ENCODE measurements around the gene RGS6.
A peak's percentile ranks its signal among the peaks of the same experiment; 100 is the strongest.

The RGS6 gene

GRCh38 chr14:72525087-72525915 is 593.1 kb downstream of the RGS6 start:
- no peak for DNase-seq (ENCODE audit: low spot score)

GRCh38 chr14:72527591-72527990 is 595.4 kb downstream of the RGS6 start:
- no peak for DNase-seq (ENCODE audit: low spot score)

DNA sequence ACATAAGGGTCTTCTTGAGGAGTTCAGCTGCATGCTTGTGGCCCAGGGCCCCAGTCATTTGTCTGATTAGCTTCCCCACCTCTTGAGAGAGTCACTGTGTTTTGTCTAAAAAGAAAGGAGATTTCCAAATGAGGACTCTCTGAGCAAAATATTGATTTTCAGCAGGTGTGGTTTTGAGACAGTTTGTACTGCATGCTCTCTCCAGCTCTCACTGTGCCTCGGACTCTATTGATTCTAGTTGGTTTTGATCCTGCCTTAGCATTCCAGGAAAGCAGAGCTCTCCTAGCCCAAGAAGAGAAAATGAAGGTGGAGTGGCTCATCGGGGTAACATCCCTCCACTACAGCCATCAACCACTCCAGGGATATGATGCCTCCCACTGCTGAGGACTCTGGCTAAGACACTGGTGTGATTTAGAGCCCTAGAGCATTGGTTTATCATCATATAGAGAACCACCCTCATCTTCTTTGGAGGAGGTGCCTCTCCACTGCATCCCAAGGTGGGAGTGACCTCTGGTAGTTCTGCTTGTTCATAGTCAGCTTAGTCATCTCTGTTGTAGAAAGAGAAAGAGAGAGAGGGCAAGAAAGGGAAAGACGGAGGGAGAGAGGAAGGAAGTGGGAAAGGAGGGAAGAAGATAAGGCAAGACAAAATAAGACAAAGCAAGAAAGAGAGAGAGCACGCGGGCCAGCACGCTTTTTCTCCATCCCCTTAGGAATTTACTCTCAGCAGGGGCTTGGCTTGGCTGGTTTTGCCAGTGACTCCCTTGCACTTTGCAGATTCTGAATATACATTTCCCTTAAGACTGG is 596.0 kb downstream of the RGS6 start:
- DNase-seq (ENCODE audit: low spot score) = no peak

GRCh38 chr14:72528863-72529175 is 596.6 kb downstream of the RGS6 start:
- DNase-seq (ENCODE audit: low spot score) = no peak

DNA sequence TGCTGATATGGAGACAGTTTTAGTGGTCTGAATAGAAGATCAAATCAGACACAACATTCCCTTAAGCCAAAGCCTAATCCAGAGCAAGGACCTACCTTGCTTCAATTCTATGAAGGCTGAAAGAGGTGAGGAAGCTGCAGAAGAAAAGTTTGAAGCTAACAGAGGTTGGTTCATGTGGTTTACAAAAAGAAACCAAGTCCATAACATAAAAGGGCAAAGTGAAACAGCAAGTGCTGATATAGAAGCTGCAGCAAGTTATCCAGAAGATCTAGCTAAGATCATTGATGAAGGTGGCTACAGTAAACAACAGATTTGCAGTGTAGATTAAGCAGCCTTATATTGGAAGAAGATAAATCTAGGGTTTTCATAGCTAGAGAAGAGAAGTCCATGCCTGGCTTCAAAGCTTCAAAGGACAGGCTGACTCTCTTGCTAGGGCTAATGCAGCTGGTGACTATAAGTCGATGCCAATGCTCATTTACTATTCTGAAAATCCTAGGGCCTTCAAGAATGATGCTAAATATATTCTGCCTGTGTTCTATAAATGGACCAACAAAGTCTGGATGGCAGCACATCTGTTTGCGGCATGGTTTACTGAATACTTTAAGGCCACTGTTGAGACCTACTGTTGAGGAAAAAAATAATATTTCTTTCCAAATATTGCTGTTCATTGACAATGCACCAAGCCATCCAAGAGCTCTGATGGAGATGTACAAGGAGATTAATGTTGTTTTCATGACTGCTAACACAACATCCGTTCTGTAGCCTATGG is 600.6 kb downstream of the RGS6 start:
- no peak for DNase-seq (ENCODE audit: low spot score)

DNA sequence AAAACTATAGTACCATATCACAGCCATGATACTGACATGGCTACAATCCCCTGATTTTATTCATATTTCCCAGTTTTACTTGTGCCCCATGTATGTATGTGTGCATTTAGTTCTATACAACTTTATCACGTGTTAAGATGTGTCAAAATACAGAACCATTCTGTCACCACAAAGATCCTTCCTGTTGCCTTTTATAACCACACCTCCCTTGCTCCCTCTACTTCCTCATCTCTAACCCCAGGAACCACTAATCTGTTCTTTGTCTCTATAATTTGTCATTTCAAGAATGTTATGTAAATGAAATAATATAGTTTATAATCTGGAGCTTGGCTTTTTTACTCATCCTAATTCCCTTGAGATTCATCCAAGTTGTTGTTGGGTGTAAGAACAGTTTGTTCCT is 603.3 kb downstream of the RGS6 start:
- DNase-seq (ENCODE audit: low spot score) = no peak

DNA sequence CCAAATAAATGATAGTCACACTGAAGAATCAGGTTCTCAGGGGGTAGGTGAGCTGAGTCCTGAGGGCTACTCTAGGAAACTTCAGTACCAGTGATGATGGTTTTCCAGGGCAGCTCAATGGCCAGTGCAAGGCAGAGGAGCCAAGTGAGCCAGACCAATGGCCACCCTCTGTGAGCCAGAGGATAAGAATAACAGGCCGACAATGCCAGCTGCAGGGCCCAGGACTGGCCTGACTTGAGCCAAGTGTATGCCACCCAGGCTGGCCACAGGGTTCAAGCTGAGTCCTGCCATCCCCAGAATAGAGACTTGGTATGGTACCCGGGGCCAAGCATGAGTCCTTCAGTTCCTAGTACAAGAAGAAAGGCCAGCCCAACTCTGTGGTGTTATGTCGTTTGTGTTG is 606.2 kb downstream of the RGS6 start:
- DNase-seq (ENCODE audit: low spot score) = no peak

DNA sequence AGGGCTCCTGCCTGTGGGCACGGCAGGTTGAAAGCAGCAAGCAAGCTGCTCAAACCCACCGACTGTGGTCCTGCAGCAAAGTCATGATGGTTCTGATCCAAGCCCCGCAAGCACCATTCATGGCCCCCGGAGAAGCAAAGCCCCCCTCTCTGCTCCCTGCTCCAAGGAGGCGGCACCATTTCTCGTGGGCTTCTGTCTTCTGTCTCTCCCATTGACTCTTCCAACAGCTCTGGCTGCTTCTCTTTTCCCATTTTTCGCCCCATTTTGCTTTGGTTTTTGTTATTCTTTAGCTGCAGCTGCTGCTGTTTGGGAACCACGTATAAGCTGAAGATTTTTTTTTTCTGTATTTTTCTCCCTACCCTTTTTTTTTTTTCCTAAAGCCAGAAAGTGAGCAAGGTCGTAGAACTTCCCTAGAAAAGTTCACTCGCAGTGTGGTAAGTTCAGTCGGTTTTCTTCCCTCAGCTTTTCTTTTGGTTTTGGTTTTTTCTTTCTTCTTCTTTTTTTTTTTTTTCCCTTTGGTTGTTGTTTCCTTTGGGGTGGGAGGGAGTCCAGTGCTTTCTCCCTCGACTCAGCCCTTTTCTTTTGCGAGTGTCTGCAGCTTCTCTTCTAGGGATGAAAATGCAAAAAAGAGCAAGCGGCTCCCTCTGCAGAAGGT is 607.6 kb downstream of the RGS6 start:
- no peak for DNase-seq (ENCODE audit: low spot score)

DNA sequence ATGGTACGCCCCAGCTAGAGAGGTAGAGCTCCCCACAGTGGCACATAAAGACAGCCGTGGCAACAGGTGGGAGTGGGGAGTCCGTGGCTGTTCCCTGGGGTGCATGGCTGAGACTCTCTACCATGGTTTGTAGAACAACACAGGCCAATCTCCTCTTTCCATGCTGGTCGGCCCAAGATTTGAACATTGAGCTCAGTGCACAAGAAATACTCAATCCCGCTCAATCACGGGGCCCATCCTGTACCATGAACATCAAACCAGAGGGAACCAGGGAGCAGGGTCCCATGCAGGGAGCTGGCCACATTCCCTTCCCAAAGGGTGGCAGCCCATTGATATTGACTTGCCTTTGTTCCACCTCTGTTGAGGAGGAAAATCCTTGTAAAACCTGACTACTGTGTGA is 608.6 kb downstream of the RGS6 start:
- no peak for DNase-seq (ENCODE audit: low spot score)

- DNase-seq (ENCODE audit: low spot score) = no peak
Measured at GRCh38 chr14:72541546-72541945, 609.3 kb downstream of the RGS6 start.

- DNase-seq (ENCODE audit: low spot score) = no peak
Measured at GRCh38 chr14:72543341-72543740, 611.1 kb downstream of the RGS6 start.

- DNase-seq (ENCODE audit: low spot score) = peak; percentile 30
Measured at GRCh38 chr14:72544615-72545387, 612.6 kb downstream of the RGS6 start.

DNA sequence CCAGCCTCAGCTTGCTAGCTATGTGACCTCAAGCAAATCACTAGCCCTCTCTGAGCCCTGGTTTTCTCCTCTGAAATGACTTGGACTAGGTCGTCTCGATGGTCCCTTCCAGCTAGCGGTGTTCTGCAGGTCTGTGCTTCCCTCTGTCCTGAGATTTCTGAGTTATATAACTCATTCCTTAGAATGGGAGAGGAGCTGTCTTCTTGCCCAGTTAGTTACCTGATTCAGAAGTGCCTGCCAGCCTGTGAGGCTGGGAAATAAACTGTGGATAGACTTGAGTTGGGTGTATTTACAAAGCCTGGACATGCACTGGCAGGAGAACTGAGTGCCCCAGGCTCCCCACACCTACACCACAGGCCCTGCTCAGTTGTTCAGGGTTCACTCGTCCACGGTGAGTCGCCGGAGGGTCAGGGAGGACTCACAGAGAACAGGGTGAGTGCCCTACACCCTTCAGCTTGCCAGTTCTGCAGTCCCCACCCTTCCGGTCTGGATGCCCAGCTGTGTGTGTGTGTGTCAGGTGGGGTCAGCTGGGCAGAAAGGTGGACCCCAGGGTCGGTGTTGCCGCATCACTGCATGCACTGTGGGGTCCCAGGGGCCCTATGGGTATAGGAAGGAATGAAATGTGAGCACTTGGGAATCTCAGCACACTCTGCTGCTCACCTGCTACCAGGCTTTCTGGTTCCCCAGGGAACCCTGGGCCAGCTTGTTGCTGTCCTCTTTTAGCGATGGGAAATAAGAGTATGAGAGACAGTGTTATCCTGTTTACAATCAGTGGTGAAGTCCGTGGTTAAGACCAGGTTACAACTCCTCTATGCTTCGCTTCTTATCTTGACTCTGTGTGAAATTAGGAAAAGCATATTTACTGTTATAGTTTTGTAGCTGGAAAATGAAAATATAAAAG is 613.4 kb downstream of the RGS6 start:
- DNase-seq (ENCODE audit: low spot score) = peak; percentile 35

DNA sequence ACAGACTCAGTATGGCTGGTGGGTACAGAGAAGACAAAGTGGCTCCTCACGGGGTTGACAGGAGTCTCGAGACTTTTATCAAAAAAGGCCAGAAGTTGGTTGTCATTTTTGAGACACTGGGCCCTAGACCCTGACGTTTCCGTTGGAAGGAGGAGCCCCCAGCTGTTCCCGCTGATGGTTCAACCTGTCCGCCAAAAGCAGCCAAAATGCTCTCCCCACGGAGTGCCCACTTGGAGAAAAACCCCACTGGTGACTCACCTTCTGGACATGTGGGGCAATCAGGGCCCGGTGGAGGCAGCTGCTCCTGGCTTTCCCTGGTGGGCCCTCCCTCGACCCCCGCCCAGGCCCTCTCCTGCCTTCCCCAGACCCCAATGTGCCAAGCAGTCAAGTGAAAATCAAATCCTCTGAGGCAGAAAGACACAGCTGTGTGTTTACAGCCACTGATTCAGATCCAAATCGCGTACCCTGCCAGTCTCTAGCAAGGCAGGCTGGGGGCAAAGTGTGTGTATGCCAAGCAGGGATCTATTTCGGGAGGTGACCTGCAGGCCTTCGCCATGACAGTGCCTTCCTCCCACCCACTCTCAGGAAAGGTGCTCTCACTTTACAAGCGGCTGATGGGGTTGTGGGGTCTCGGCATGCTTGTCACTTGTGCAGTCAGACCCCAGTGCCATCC is 614.3 kb downstream of the RGS6 start:
- DNase-seq (ENCODE audit: low spot score) = no peak

- DNase-seq (ENCODE audit: low spot score) = no peak
Measured at GRCh38 chr14:72547999-72548398, 615.8 kb downstream of the RGS6 start.

- DNase-seq (ENCODE audit: low spot score) = peak; percentile 53
Measured at GRCh38 chr14:72549026-72549425, 616.8 kb downstream of the RGS6 start.

DNA sequence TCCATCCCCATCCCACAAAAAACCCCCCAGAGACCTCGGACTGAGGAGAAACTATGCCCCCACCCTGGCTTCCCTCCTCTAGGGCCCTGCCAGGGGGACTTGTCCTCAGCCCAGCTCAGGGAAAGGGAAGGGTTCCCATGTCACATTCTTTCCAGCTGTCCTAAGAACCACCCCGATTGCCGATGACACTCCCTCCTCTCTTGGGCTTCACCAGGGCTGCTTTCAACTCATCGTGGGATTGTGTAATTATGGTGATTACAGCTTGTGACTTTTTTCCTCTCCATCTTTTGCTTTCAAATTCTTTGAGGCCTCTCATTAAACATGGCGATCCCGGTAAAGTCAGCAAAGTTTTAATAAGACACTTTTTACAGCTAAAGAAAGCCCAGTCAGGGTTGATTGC is 617.6 kb downstream of the RGS6 start:
- DNase-seq (ENCODE audit: low spot score) = no peak

DNA sequence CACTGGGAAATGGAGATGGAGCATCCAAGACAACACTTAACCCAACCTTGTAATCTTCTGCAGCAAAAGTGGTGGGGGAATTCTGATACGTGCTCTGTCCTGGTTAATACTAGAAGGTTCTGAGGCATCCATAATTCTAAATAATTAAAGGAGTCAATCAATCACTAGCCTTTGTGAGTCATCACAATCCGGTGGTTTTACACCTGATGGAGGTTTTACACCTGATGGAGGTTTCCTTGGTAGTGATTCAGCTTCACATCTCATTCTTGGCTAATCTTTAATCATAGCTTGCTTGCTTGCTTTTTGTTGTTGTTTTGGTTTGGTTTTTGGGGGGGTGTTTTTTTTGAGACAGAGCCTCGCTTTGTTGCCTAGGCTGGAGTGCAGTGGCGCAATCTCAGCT is 618.3 kb downstream of the RGS6 start:
- DNase-seq (ENCODE audit: low spot score) = peak; percentile 89

DNA sequence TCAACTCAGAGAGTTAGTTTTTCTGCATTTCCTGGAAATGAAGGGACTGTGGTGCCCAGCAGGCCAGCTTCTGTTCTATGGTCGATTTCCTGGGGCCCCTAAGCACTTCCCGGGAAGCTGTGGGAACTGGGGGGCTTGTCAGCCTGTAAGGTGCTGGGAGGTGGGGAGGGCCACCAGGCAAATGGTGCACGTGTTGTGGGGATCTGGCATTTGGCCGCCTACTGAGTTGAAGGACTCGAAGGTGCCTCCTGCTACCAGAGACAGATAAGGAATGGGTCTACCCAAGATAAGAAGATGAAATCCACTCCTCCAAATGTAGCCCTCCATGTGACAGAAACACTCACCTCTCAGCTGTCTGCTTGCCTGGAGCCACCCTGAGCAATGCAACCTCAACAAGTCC is 620.0 kb downstream of the RGS6 start:
- no peak for DNase-seq (ENCODE audit: low spot score)

- no peak for DNase-seq (ENCODE audit: low spot score)
Measured at GRCh38 chr14:72553161-72553560, 620.9 kb downstream of the RGS6 start.

Data from kidney tubule cell (primary cell).